Ishikawa (cell line): ENCODE results near the gene ZNF556.

ENCODE experiments used
- CEBPB ChIP-seq: IDR thresholded peaks from 2 replicates; pipeline ENCODE4 v1.6.1; 2012
- CREB1 ChIP-seq: IDR thresholded peaks from 2 replicates; pipeline ENCODE4 v1.6.1; 2012; ENCODE audit warnings: low read depth
- EGR1 ChIP-seq: IDR thresholded peaks from 2 replicates; pipeline ENCODE4 v1.6.1; 2012
- EP300 ChIP-seq: IDR thresholded peaks from 2 replicates; pipeline ENCODE4 v1.6.1; 2012; ENCODE audit warnings: borderline replicate concordance
- FOXM1 ChIP-seq: IDR thresholded peaks from 2 replicates; pipeline ENCODE4 v1.6.1; 2012; ENCODE audit warnings: low read depth, borderline replicate concordance
- NFIC ChIP-seq: IDR thresholded peaks from 2 replicates; pipeline ENCODE4 v1.6.1; 2012
- RAD21 ChIP-seq: IDR thresholded peaks from 2 replicates; pipeline ENCODE4 v1.6.1; 2012; ENCODE audit warnings: low read depth
- TAF1 ChIP-seq: IDR thresholded peaks from 2 replicates; pipeline ENCODE4 v1.6.1; 2012; ENCODE audit warnings: low read depth, mild to moderate bottlenecking
- TCF12 ChIP-seq: IDR thresholded peaks from 2 replicates; pipeline ENCODE4 v1.6.1; 2012; ENCODE audit warnings: low read depth
- TEAD4 ChIP-seq: IDR thresholded peaks from 2 replicates; pipeline ENCODE4 v1.6.1; 2012
- YY1 ChIP-seq: IDR thresholded peaks from 2 replicates; pipeline ENCODE4 v1.6.1; 2012; ENCODE audit warnings: low read depth
- ZBTB7A ChIP-seq: IDR thresholded peaks from 2 replicates; pipeline ENCODE4 v1.6.1; 2012; ENCODE audit warnings: low read depth
- TF ChIP-seq, protein P1 (sequence below): IDR thresholded peaks from 2 replicates; pipeline ENCODE4 v1.6.1; 2012
- TF ChIP-seq, protein P2 (sequence below): IDR thresholded peaks from 2 replicates; pipeline ENCODE4 v1.6.1; 2012
- TF ChIP-seq, protein P3 (sequence below): IDR thresholded peaks from 2 replicates; pipeline ENCODE4 v1.6.1; 2012; ENCODE audit warnings: low read depth, mild to moderate bottlenecking

ZNF556 gene

DNA sequence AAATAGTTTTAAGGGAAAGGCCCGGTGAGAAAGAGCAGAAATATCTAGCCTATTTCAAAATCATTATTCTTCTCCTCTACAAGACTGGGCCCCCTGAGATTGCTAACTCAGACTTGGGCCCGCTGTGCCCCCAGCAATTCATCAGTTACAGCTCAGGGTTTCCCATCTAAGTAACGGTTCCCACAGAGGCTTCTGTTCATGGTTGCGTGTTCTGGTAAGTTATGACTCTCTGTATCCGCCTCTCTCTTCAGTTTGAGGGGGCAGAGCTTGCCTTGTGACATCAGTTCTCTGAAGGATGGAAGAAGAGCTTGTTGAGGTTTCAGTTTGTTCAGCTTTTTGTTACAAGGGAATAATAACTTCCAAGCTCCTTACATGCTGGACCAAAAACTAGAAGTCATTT, 45.2 kb downstream of the ZNF556 start:
- TF ChIP-seq YY1: no peak
- TF ChIP-seq, protein P1, sequence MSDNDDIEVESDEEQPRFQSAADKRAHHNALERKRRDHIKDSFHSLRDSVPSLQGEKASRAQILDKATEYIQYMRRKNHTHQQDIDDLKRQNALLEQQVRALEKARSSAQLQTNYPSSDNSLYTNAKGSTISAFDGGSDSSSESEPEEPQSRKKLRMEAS: no peak
- TF ChIP-seq, protein P2, sequence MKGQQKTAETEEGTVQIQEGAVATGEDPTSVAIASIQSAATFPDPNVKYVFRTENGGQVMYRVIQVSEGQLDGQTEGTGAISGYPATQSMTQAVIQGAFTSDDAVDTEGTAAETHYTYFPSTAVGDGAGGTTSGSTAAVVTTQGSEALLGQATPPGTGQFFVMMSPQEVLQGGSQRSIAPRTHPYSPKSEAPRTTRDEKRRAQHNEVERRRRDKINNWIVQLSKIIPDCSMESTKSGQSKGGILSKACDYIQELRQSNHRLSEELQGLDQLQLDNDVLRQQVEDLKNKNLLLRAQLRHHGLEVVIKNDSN: no peak
- no peak for TF ChIP-seq RAD21

DNA sequence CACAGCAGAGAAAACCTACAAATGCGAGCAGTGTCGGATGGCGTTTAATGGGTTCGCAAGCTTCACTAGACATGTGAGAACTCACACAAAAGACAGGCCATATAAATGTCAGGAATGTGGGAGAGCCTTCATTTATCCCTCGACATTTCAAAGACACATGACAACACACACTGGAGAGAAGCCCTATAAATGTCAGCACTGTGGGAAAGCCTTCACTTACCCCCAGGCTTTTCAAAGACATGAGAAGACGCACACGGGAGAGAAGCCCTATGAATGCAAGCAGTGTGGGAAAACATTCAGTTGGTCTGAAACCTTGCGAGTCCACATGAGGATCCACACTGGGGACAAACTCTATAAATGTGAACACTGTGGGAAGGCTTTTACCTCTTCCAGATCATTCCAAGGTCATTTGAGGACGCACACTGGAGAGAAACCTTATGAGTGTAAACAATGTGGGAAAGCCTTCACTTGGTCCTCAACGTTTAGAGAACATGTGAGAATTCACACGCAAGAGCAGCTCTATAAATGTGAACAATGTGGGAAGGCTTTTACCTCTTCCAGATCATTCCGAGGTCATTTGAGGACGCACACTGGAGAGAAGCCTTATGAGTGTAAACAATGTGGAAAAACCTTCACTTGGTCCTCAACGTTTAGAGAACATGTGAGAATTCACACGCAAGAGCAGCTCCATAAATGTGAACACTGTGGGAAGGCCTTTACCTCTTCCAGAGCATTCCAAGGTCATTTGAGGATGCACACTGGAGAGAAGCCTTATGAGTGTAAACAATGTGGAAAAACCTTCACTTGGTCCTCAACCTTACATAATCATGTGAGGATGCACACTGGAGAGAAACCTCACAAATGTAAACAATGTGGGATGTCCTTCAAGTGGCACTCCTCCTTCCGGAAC, 50.4 kb downstream of the ZNF556 start:
- TF ChIP-seq NFIC (no peak), EGR1 (no peak), EP300 (no peak), CEBPB (no peak), RAD21 (no peak), CREB1 (no peak), ZBTB7A (no peak), YY1 (no peak)
- TF ChIP-seq, protein P3, sequence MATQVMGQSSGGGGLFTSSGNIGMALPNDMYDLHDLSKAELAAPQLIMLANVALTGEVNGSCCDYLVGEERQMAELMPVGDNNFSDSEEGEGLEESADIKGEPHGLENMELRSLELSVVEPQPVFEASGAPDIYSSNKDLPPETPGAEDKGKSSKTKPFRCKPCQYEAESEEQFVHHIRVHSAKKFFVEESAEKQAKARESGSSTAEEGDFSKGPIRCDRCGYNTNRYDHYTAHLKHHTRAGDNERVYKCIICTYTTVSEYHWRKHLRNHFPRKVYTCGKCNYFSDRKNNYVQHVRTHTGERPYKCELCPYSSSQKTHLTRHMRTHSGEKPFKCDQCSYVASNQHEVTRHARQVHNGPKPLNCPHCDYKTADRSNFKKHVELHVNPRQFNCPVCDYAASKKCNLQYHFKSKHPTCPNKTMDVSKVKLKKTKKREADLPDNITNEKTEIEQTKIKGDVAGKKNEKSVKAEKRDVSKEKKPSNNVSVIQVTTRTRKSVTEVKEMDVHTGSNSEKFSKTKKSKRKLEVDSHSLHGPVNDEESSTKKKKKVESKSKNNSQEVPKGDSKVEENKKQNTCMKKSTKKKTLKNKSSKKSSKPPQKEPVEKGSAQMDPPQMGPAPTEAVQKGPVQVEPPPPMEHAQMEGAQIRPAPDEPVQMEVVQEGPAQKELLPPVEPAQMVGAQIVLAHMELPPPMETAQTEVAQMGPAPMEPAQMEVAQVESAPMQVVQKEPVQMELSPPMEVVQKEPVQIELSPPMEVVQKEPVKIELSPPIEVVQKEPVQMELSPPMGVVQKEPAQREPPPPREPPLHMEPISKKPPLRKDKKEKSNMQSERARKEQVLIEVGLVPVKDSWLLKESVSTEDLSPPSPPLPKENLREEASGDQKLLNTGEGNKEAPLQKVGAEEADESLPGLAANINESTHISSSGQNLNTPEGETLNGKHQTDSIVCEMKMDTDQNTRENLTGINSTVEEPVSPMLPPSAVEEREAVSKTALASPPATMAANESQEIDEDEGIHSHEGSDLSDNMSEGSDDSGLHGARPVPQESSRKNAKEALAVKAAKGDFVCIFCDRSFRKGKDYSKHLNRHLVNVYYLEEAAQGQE: no peak

DNA sequence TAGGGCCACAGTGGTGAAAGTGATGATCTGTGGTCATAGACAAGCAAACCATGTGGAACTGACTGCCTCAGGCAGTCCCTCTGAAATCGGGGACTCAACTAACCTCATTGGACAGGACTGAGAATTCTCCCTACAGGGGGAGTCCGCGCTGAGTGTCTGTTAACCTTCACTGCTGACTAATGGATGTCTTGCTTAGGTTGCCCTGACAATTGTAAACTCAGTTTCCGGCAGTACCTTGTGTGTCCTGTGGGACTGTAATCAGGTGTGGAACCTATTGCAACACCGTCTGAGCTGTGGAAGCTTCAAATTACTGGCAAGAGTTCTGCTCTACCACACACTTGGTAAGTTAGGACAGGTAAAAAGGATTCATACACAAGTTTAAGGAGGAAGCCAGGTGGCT, 55.9 kb downstream of the ZNF556 start:
- TF ChIP-seq RAD21: no peak
- no peak for TF ChIP-seq EP300
- no peak for TF ChIP-seq ZBTB7A
- TF ChIP-seq CEBPB: peak; percentile 88
- no peak for TF ChIP-seq NFIC
- TF ChIP-seq TCF12: no peak
- TF ChIP-seq, protein P3: no peak
- TF ChIP-seq EGR1: no peak

DNA sequence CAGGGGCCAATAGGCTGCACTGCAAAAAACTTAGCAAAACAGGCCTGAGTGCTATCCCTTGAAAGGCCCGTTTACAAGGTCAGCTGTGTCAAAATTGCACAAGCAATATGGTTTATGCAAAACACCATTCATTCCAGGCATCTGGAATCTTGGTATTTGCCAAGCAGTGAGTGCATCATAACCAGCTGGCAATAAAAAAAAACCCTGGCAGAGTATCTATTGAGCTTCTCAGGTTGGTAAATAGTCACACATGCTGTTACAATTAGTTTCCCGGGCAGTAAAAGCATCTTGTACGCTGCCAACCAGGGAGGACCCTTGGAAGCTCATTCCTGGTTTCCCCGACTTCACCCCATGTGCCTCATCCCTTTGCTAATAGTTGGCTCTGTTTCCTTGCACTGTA, 56.4 kb downstream of the ZNF556 start:
- TF ChIP-seq CREB1 (no peak), RAD21 (no peak)
- TF ChIP-seq, protein P3: no peak

DNA sequence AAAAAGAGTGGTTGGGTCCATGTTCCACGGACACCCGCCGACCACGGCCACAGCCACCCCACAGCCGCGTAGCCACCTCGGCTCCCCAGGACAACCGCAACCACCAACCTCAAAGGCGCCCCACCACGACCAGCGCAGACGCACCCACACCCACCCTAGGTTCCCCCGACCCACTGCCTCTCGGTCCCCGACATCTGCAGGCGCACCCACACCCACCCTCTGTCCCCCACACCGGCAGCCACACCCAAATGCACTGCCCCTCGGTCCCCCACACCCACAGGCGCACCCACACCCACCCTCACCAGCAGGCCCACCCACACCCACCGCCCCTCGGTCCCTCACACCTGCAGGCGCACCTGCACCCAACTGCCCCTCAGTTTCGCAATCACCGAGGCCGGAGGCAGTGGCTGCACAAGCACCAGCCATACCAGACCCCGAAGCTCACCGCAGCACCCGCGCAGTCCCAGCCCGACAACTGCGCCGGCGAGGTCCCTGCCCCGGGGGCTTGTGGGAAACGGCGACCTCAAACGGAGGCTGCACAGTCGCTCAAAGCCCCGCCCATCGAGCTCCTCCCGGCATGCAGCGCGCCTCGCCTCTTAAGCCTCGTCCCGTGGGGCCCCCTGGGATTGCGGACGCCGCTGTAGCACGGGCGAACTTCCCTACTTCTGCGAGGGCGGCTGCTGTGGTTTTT, 59.4 kb downstream of the ZNF556 start:
- TF ChIP-seq CEBPB (peak; percentile 31; the same call in 1 of the 2 replicates), TEAD4 (no peak)

DNA sequence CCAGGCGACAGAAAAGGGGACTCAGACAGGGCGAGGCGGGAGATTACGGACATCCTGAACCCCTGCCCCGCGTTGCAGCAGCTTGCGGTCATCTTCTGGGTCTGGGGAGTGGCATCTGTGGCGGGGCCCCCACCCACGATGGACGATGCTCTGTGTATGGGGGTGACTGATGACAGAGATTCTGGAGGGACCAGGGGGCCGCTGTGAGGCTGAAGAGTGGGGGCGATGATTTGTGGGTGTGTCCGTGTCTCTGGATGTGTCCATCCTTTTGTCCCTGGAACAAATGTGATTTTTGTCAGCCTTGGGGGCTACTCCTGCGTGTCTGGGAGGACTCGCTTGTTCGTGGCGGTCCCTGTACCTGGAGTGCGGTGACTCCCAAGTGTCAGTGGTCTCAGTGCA, 59.9 kb downstream of the ZNF556 start:
- TF ChIP-seq CREB1: no peak
- no peak for TF ChIP-seq ZBTB7A
- no peak for TF ChIP-seq TCF12
- no peak for TF ChIP-seq NFIC
- no peak for TF ChIP-seq EP300
- TF ChIP-seq, protein P1: no peak
- TF ChIP-seq FOXM1: no peak
- no peak for TF ChIP-seq YY1
- TF ChIP-seq, protein P3: no peak
- no peak for TF ChIP-seq TEAD4
- no peak for TF ChIP-seq TAF1
- TF ChIP-seq CEBPB: no peak
- no peak for TF ChIP-seq EGR1
- TF ChIP-seq, protein P2: no peak
- TF ChIP-seq RAD21: no peak
